Panc1 (cell line): Measurements from ENCODE around the gene SLC48A1. TPM values are rescaled to one million over a fixed set of nuclear protein-coding genes. Genes with fewer than 3 reads are reported as not detected.

Source experiments
- ATAC-seq: fragments of 200-7000 bp; cut with Tn5 transposase; 2 replicates; pipeline ENCODE4 v1.9.1; 2020; ENCODE audit warnings: mild to moderate bottlenecking, moderate library complexity
- BruUV-seq: library from RNA; stranded (reverse); fragments of 400-500 nt; replicated peaks from 2 replicates; lab custom pipeline; 2021; lab: Mats Ljungman, UMichigan
- CTCF ChIA-PET: fragments of 300-600 bp; sonication (Branson Sonifier 250); formaldehyde crosslinking; loops from one replicate; lab custom pipeline; 2022; ENCODE audit warnings: antibody characterized with exemption; lab: Charles Lee
- POLR2A ChIA-PET: fragments of 300-600 bp; sonication (Branson Sonifier 250); formaldehyde crosslinking; loops from one replicate; lab custom pipeline; 2022; ENCODE audit warnings: antibody characterized with exemption; lab: Charles Lee
- DNase-seq: peaks from one replicate; pipeline ENCODE4 v3.0.0-alpha.2; 2010; ENCODE audit warnings: low read depth, low spot score
- H3K27ac ChIP-seq: 2 replicates; pipeline ENCODE4 v1.5.1; 2011; ENCODE audit warnings: mild to moderate bottlenecking, low read length, inconsistent platforms
- H3K27me3 ChIP-seq: fragments of 200-500 bp; sonication (Bioruptor generic); 2 replicates; pipeline ENCODE4 v1.6.0; 2014; ENCODE audit warnings: low read length, inconsistent platforms; ENCODE audit not compliant: control insufficient read depth, insufficient read depth
- H3K36me3 ChIP-seq: fragments of 200-500 bp; sonication (Bioruptor generic); 2 replicates; pipeline ENCODE4 v1.5.1; 2014; ENCODE audit warnings: inconsistent platforms, mild to moderate bottlenecking, low read length, moderate library complexity; ENCODE audit not compliant: control insufficient read depth, insufficient read depth
- H3K4me1 ChIP-seq: 2 replicates; pipeline ENCODE4 v1.5.1; 2011; ENCODE audit warnings: inconsistent platforms, mild to moderate bottlenecking, low read length, moderate library complexity; ENCODE audit not compliant: control insufficient read depth, insufficient read depth
- H3K4me3 ChIP-seq, 2 experiments: 2 replicates each; pipeline ENCODE4 v1.5.1; 2011 to 2012; ENCODE audit warnings: low read depth in 2 of 2, low read length in 2 of 2, mild to moderate bottlenecking in 2 of 2, inconsistent platforms in 1 of 2, moderate library complexity in 1 of 2
- H3K9me3 ChIP-seq: fragments of 200-500 bp; sonication (Bioruptor generic); 2 replicates; pipeline ENCODE4 v1.5.1; 2014; ENCODE audit warnings: low read depth, mild to moderate bottlenecking, inconsistent platforms, low read length, moderate library complexity; ENCODE audit not compliant: control insufficient read depth, insufficient read depth
- CTCF ChIP-seq: fragments of 450-650 bp; IDR thresholded peaks from 2 replicates; pipeline ENCODE4 v1.5.1; 2017; ENCODE audit warnings: mild to moderate bottlenecking
- POLR2AphosphoS5 ChIP-seq: IDR thresholded peaks from 2 replicates; pipeline ENCODE4 v1.6.1; 2012; ENCODE audit warnings: mild to moderate bottlenecking, low read depth, low read length, moderate library complexity
- REST ChIP-seq, 2 experiments: IDR thresholded peaks; 2 replicates each; pipeline ENCODE4 v1.6.1; 2011 to 2012; ENCODE audit warnings: low read depth in 2 of 2, control low read depth in 1 of 2, low read length in 1 of 2, mild to moderate bottlenecking in 1 of 2, moderate library complexity in 1 of 2; ENCODE audit not compliant: insufficient read depth in 1 of 2
- SIN3A ChIP-seq: IDR thresholded peaks from 2 replicates; pipeline ENCODE4 v1.6.1; 2012; ENCODE audit warnings: low read depth, mild to moderate bottlenecking, low read length, moderate library complexity, borderline replicate concordance; ENCODE audit not compliant: insufficient read depth
- TCF7L2 ChIP-seq: IDR thresholded peaks from 2 replicates; pipeline ENCODE4 v1.6.1; 2011; ENCODE audit warnings: mild to moderate bottlenecking, low read depth, low read length, inconsistent platforms
- in situ Hi-C: cut with HindIII; loops from 2 replicates; pipeline ENCODE4 v1.10.0; 2016; ENCODE audit warnings: low sequenced_read_pairs, low pct_unique_long_range_greater_than_20kb
- intact Hi-C: fragments of 100-400 bp; cut with micrococcal nuclease; formaldehyde crosslinking; loops from one replicate; pipeline ENCODE4 v1.10.0; 2022; ENCODE audit not compliant: unreplicated experiment
- total RNA-seq: library from RNA; stranded (reverse); gene quantifications from one replicate; pipeline ENCODE4 v1.2.1, GENCODE V29; 2021; ENCODE audit not compliant: unreplicated experiment

Gene SLC48A1
- total RNA-seq, 1 experiment from 2014 or later, result 32.0 TPM

GRCh38 chr12:47750916-47751470 is 22.0 kb upstream of the SLC48A1 start:
- intact Hi-C loops, result no loop called here
- BruUV-seq, result no TSS peak
- POLR2A ChIA-PET, result interaction anchor here (0.8 kb wide), 1 partner anchor 454 kb away, joined by 3 read pairs; no protein-coding TSS in a partner anchor
- H3K4me1 ChIP-seq, result peaks cover 15% of the 10 kb centered on the region
- no peaks in the 10 kb centered on the region for H3K36me3 ChIP-seq
- no peak for ATAC-seq
- CTCF ChIA-PET, result no interaction called here
- TF ChIP-seq CTCF (no peak), REST (IDR thresholded peaks at IDR 0.05; ENCODE audit: insufficient read depth in 1 of 2, low read depth in 2 of 2, low read length in 1 of 2) (no peak)
- no peak overlapping the region for H3K4me3 ChIP-seq
- no peak overlapping the region for H3K27ac ChIP-seq
- no peaks in the 10 kb centered on the region for H3K27me3 ChIP-seq
- no peaks in the 10 kb centered on the region for H3K9me3 ChIP-seq
- no peak for DNase-seq
- in situ Hi-C loops, result no loop called here

- no peaks in the 10 kb centered on the region for H3K36me3 ChIP-seq
- CTCF ChIA-PET, result no interaction called here
- intact Hi-C loops (no loop called here), in situ Hi-C loops (no loop called here)
- no peaks in the 10 kb centered on the region for H3K9me3 ChIP-seq
- DNase-seq (no peak), ATAC-seq (no peak)
- POLR2A ChIA-PET, result interaction anchor here (0.8 kb wide), 1 partner anchor 453 kb away, joined by 3 read pairs; no protein-coding TSS in a partner anchor
- TF ChIP-seq CTCF (no peak), REST (IDR thresholded peaks at IDR 0.05; ENCODE audit: insufficient read depth in 1 of 2, low read depth in 2 of 2, low read length in 1 of 2) (no peak), TCF7L2 (no peak), POLR2AphosphoS5 (no peak), SIN3A (no peak)
- no peaks in the 10 kb centered on the region for H3K27me3 ChIP-seq
- H3K4me3 ChIP-seq, result no peak overlapping the region
- peaks cover 15% of the 10 kb centered on the region for H3K4me1 ChIP-seq
- no TSS peak for BruUV-seq
- no peak overlapping the region for H3K27ac ChIP-seq
Measured at GRCh38 chr12:47751561-47751960, 21.5 kb upstream of the SLC48A1 start.
